Common myeloid progenitor, CD34-positive (primary cell): ENCODE data around the gene TSNAX.

Experiments used
- CTCF ChIA-PET: fragments of 350-600 bp; sonication (Branson Sonifier 250); formaldehyde crosslinking; loops from one replicate; lab custom pipeline; 2021; ENCODE audit warnings: antibody characterized with exemption; lab: Charles Lee
- POLR2A ChIA-PET: fragments of 350-600 bp; sonication (Branson Sonifier 250); formaldehyde crosslinking; loops from one replicate; lab custom pipeline; 2021; ENCODE audit warnings: antibody characterized with exemption; lab: Charles Lee
- DNase-seq, 3 donors: peaks; one replicate each; pipeline versions ENCODE4 v3.0.0 to v3.0.0-alpha.2; 2013
- H3K27ac ChIP-seq, 2 experiments: 1 replicate in 1 of 2; 2 replicates in 1 of 2; pipeline ENCODE4 v1.7.0; 2013; ENCODE audit warnings: inconsistent platforms in 2 of 2, low read length in 2 of 2, mild to moderate bottlenecking in 2 of 2, low read depth in 1 of 2, moderate library complexity in 1 of 2; ENCODE audit not compliant: severe bottlenecking in 2 of 2, insufficient read depth in 1 of 2, poor library complexity in 1 of 2
- H3K27me3 ChIP-seq, 5 experiments: replicated peaks in 2 of 5; 1 replicate in 3 of 5; 2 replicates in 2 of 5; pipeline versions ENCODE4 v1.6.1 to v1.7.0; 2013; ENCODE audit warnings: low read length in 4 of 5, mild to moderate bottlenecking in 2 of 5, moderate library complexity in 2 of 5, inconsistent platforms in 1 of 5; ENCODE audit not compliant: insufficient read depth in 5 of 5, control insufficient read depth in 4 of 5
- H3K36me3 ChIP-seq, 4 experiments: 1 replicate in 2 of 4; 2 replicates in 2 of 4; pipeline versions ENCODE4 v1.6.1 to v1.7.0; 2013; ENCODE audit warnings: low read length in 3 of 4, control low read depth in 1 of 4, mild to moderate bottlenecking in 1 of 4; ENCODE audit not compliant: control insufficient read depth in 4 of 4, insufficient read depth in 4 of 4
- H3K4me1 ChIP-seq, 4 experiments: 1 replicate in 3 of 4; 2 replicates in 1 of 4; pipeline versions ENCODE4 v1.6.1 to v1.7.1; 2013; ENCODE audit warnings: low read length in 3 of 4, mild to moderate bottlenecking in 3 of 4, control low read depth in 1 of 4, inconsistent platforms in 1 of 4, moderate library complexity in 1 of 4; ENCODE audit not compliant: control insufficient read depth in 4 of 4, insufficient read depth in 4 of 4; ENCODE audit errors: control extremely low read depth in 1 of 4
- H3K4me3 ChIP-seq, 7 experiments: 1 replicate in 4 of 7; 2 replicates in 3 of 7; pipeline versions ENCODE4 v1.5.1 to v1.7.0; 2013; ENCODE audit warnings: mild to moderate bottlenecking in 7 of 7, low read length in 6 of 7, moderate library complexity in 6 of 7, inconsistent platforms in 2 of 7, low read depth in 2 of 7, control low read depth in 1 of 7; ENCODE audit not compliant: insufficient read depth in 4 of 7, control insufficient read depth in 1 of 7; ENCODE audit errors: extremely low read depth in 1 of 7
- H3K9me3 ChIP-seq, 5 experiments: 1 replicate in 4 of 5; 2 replicates in 1 of 5; pipeline versions ENCODE4 v1.6.1 to v1.7.1; 2013; ENCODE audit warnings: low read length in 4 of 5, mild to moderate bottlenecking in 2 of 5, inconsistent platforms in 1 of 5, low read depth in 1 of 5, moderate library complexity in 1 of 5; ENCODE audit not compliant: control insufficient read depth in 4 of 5, insufficient read depth in 2 of 5; ENCODE audit errors: control extremely low read depth in 1 of 5
- WGBS: methylation state at CpG from one replicate; pipeline ENCODE4 v1.1.5; 2013; ENCODE audit not compliant: insufficient coverage; 5-methylcytosine and 5-hydroxymethylcytosine counted together

Gene TSNAX

DNA sequence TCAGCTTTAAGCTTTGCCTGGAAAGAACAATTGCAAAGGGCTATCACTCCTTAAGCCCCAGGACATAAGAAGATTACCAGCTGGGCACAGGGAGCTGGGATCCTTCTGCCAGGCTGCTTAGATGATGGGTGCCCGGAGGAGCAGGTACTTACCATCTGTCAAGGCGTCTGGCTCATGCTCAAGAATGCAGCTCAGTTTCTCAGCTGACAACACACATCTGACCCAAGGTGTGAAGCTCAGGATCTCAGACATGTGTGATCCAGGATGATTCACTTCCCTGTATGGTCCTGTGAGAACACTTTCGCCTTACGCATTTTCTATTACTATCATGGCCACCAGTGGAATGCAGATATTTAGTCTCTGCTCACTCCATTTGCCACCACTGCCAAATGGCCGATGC, 83.4 kb downstream of the TSNAX start:
- no peak overlapping the region for H3K27ac ChIP-seq
- H3K27me3 ChIP-seq = no peaks in the 10 kb centered on the region
- CTCF ChIA-PET = interaction anchor here (0.8 to 2.6 kb wide), 5 partner anchors 10 to 97 kb away, joined by 3 to 8 read pairs (median 4); no protein-coding TSS in a partner anchor

GRCh38 chr1:231612393-231613089, 84.1 kb downstream of the TSNAX start:
- peaks cover 0 to 7% (median 0%) of the 10 kb centered on the region in 5 experiments for H3K9me3 ChIP-seq
- ChIA-PET POLR2A (interaction anchor here (0.8 kb wide), 1 partner anchor 19 kb away, joined by 3 read pairs; no protein-coding TSS in a partner anchor), CTCF (interaction anchor here (0.9 to 2.6 kb wide), 3 partner anchors 9 to 11 kb away, joined by 3 to 8 read pairs (median 7); no protein-coding TSS in a partner anchor)
- H3K27ac ChIP-seq = peak overlapping the region in 1 of 2 experiments; percentile 18
- H3K36me3 ChIP-seq = no peaks in the 10 kb centered on the region
- peak; percentile 65 to 92 (median 90) for DNase-seq
- 0% methylated on average over 2 of the region's 10 CpGs for WGBS
- peaks cover 25 to 63% (median 38%) of the 10 kb centered on the region in 4 experiments for H3K4me1 ChIP-seq
- H3K4me3 ChIP-seq = peak overlapping the region in 5 of 7 experiments; percentile 1 to 55 (median 44)
- H3K27me3 ChIP-seq = no peaks in the 10 kb centered on the region

More for the DNA sequence above, 83.4 kb downstream of the TSNAX start:
- H3K36me3 ChIP-seq = no peaks in the 10 kb centered on the region
- peaks cover 25 to 59% (median 37%) of the 10 kb centered on the region in 4 experiments for H3K4me1 ChIP-seq
- peak in 1 of 3 donors; percentile 35 for DNase-seq
- 93% methylated on average over 5 of the region's 5 CpGs for WGBS
- POLR2A ChIA-PET = no interaction called here
- H3K9me3 ChIP-seq = peaks cover 0 to 7% (median 0%) of the 10 kb centered on the region in 5 experiments
- peak overlapping the region in 2 of 7 experiments; percentile 5 to 44 for H3K4me3 ChIP-seq

DNA sequence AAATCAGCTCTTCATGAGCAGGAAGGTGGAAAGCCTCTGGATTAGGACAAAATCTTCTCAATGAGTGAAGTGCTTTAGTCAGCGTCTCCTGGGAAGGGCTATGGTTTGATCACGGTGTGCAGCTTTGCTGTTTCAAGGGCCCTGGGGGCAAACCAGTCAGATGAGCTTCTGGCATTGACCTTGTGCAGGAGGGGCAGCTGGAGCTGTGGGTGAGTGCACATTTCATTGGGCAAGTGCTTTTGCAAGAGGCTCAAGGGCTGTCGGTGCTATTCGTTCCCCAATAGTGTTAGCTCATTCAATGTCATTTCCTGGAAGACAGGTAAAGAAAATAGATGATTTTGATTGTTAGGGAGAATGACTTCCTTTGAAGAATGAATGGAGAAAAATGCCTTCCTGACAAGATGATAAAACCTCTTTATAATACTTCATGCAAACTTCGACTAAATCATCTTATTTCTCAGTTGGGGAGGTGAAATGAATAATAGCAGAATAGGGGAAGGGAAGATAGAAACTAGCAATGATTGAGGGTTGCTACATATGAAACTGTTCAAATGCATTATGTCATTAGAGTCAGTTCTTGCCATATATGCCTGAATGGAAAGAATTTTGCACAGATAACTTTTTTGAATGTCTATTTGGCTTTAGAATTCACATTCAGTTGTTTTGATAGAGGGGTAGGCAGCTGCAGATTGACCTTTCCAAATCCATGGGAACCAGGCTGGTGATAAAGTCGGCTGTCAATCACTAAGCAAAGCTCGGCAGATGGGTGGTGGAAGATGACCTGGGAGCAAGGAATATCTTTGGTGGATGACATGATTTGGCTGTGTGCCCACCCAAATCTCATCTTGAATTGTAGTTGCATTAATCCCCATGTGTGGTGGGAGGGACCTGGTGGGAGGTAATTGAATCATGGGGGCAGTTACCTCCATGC, 85.2 kb downstream of the TSNAX start:
- WGBS = 52% methylated on average over 6 of the region's 7 CpGs
- Histone ChIP-seq H3K27ac (no peak overlapping the region), H3K27me3 (no peaks in the 10 kb centered on the region), H3K4me1 (peaks cover 25 to 65% (median 39%) of the 10 kb centered on the region in 4 experiments), H3K9me3 (peaks cover 0 to 4% (median 0%) of the 10 kb centered on the region in 5 experiments), H3K36me3 (no peaks in the 10 kb centered on the region), H3K4me3 (peak overlapping the region in 3 of 7 experiments; percentile 20 to 55 (median 44))
- POLR2A ChIA-PET = interaction anchor here (0.8 kb wide), 1 partner anchor 18 kb away, joined by 3 read pairs; no protein-coding TSS in a partner anchor
- DNase-seq = no peak
- CTCF ChIA-PET = interaction anchor here (2.6 kb wide), 1 partner anchor 8 kb away, joined by 8 read pairs; no protein-coding TSS in a partner anchor
